GM18505 (cell line): Measurements from ENCODE around the gene USP32.

Experiments
- ATAC-seq: cut with Tn5 transposase; IDR thresholded peaks from one replicate; pipeline ENCODE4 v1.9.1; 2021; ENCODE audit not compliant: unreplicated experiment
- POLR2A ChIP-seq: IDR thresholded peaks from 4 replicates; pipeline ENCODE4 v1.6.1; 2011; ENCODE audit warnings: borderline replicate concordance; ENCODE audit not compliant: insufficient read depth, insufficient read length; ENCODE audit errors: extremely low read depth

USP32 gene

GRCh38 chr17:60169921-60170817, 221.8 kb downstream of the USP32 start:
- TF ChIP-seq POLR2A: no peak
- no peak for ATAC-seq

- ATAC-seq: no peak
- TF ChIP-seq POLR2A: no peak
Measured at GRCh38 chr17:60168654-60169053, 223.3 kb downstream of the USP32 start.

- ATAC-seq: no peak
- no peak for TF ChIP-seq POLR2A
Measured at GRCh38 chr17:60167065-60167741, 224.7 kb downstream of the USP32 start.

- ATAC-seq: no peak
- TF ChIP-seq POLR2A: no peak
Measured at GRCh38 chr17:60165971-60166370, 226.0 kb downstream of the USP32 start.

GRCh38 chr17:60165223-60165622, 226.7 kb downstream of the USP32 start:
- no peak for TF ChIP-seq POLR2A
- no peak for ATAC-seq

GRCh38 chr17:60164697-60165096, 227.2 kb downstream of the USP32 start:
- no peak for TF ChIP-seq POLR2A
- ATAC-seq: no peak

GRCh38 chr17:60164164-60164563, 227.8 kb downstream of the USP32 start:
- no peak for ATAC-seq
- no peak for TF ChIP-seq POLR2A

GRCh38 chr17:60163108-60163784, 228.7 kb downstream of the USP32 start:
- ATAC-seq: no peak

GRCh38 chr17:60161598-60162330, 230.2 kb downstream of the USP32 start:
- no peak for TF ChIP-seq POLR2A
- ATAC-seq: no peak

More at GRCh38 chr17:60163108-60163784, 228.7 kb downstream of the USP32 start:
- no peak for TF ChIP-seq POLR2A

GRCh38 chr17:60160829-60161501, 231.0 kb downstream of the USP32 start:
- no peak for TF ChIP-seq POLR2A
- ATAC-seq: no peak

GRCh38 chr17:60159479-60159866, 232.5 kb downstream of the USP32 start:
- ATAC-seq: no peak
- TF ChIP-seq POLR2A: no peak

- TF ChIP-seq POLR2A: no peak
- ATAC-seq: no peak
Measured at GRCh38 chr17:60158751-60159478, 233.0 kb downstream of the USP32 start.
